T-helper 17 cell (primary cell): Measurements from ENCODE around the gene MCC. TPM values are rescaled to one million over a fixed set of nuclear protein-coding genes. Genes with fewer than 3 reads are reported as not detected.
A peak's percentile ranks its signal among the peaks of the same experiment; 100 is the strongest.

Experiments
- ATAC-seq: fragments of 150-1000 bp; cut with Tn5 transposase; 2 replicates; pipeline ENCODE4 v1.10.0; 2021; ENCODE audit warnings: mild to moderate bottlenecking, moderate library complexity
- DNase-seq, 3 donors: peaks; one replicate each; pipeline versions ENCODE4 v3.0.0 to v3.0.0-alpha.2; 2020 to 2021
- H3K9me3 ChIP-seq: one replicate; pipeline ENCODE4 v1.7.0; 2013; ENCODE audit warnings: low read length, mild to moderate bottlenecking; ENCODE audit not compliant: control insufficient read depth, poor library complexity, severe bottlenecking
- H3K27ac Mint-ChIP-seq: one replicate; pipeline ENCODE4 v1.8.0; 2022; ENCODE audit warnings: mild to moderate bottlenecking, moderate library complexity, mixed read lengths
- H3K27me3 Mint-ChIP-seq: one replicate; pipeline ENCODE4 v1.8.0; 2022; ENCODE audit warnings: mixed read lengths
- H3K36me3 Mint-ChIP-seq: one replicate; pipeline ENCODE4 v1.8.0; 2022; ENCODE audit warnings: low read depth, mixed read lengths
- H3K4me1 Mint-ChIP-seq: one replicate; pipeline ENCODE4 v1.8.0; 2022; ENCODE audit warnings: mild to moderate bottlenecking, mixed read lengths
- H3K4me3 Mint-ChIP-seq: one replicate; pipeline ENCODE4 v1.8.0; 2022; ENCODE audit warnings: mild to moderate bottlenecking, moderate library complexity, mixed read lengths
- total RNA-seq, 4 donors: library from RNA in 2 of 4; stranded (reverse) in 2 of 4; gene quantifications; one replicate each; pipeline ENCODE4 v1.2.3 and lab custom pipeline; 2022 to 2026

MCC gene
- total RNA-seq, 2 donors from 2014 or later: 2.2 to 4.4 TPM

- no peak for DNase-seq
- H3K9me3 ChIP-seq: no peaks in the 10 kb centered on the region
- no peak overlapping the region for H3K4me3 Mint-ChIP-seq
- no peak overlapping the region for H3K27ac Mint-ChIP-seq
- no peaks in the 10 kb centered on the region for H3K36me3 Mint-ChIP-seq
- no peak for ATAC-seq
- peaks cover 21% of the 10 kb centered on the region for H3K27me3 Mint-ChIP-seq
- peaks cover 6% of the 10 kb centered on the region for H3K4me1 Mint-ChIP-seq
These were observed 151.3 kb downstream of the MCC start for GRCh38 chr5:113336975-113337374.

DNA sequence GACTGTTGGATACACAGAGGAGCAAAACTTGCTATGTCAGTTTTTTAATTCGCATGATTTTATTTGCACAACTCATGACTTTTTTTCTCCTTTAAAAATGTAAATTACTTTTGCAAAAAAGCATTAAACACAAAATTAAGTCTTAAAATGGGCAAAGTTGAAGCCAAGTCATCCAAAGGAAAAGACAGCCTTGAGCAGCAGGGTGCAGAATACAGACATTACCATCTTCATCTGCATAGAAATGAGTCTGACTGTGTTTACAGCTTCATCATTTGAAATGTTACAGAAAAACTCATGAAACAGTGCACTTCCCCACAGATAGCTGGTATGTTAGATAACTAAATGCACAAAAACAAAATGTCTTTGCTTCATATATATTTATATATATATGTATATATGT, 154.8 kb downstream of the MCC start:
- no peaks in the 10 kb centered on the region for H3K36me3 Mint-ChIP-seq
- DNase-seq (no peak), ATAC-seq (no peak)
- peaks cover 16% of the 10 kb centered on the region for H3K27me3 Mint-ChIP-seq
- H3K4me3 Mint-ChIP-seq: no peak overlapping the region
- no peak overlapping the region for H3K27ac Mint-ChIP-seq
- no peaks in the 10 kb centered on the region for H3K9me3 ChIP-seq
- H3K4me1 Mint-ChIP-seq: peaks cover 14% of the 10 kb centered on the region

DNA sequence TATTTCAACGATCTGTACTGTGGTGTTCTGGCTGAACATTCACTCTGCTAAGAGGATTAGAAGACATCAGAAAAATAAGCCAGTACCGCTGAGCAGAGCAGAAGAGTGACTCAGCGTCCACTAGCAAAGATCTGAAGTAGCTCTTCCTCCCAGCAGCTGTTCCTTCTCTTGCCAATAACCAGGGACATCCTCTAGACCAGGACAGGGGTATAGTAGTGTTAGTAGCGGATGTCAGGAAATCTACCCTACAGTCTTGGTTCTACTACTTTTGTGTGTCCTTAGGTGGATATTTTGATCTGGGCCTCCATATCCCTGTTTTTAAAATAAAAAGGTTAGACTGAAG, 157.1 kb downstream of the MCC start:
- DNase-seq (no peak), ATAC-seq (no peak)
- no peak overlapping the region for H3K4me3 Mint-ChIP-seq
- no peaks in the 10 kb centered on the region for H3K9me3 ChIP-seq
- H3K4me1 Mint-ChIP-seq: peaks cover 14% of the 10 kb centered on the region
- peaks cover 7% of the 10 kb centered on the region for H3K27me3 Mint-ChIP-seq
- no peak overlapping the region for H3K27ac Mint-ChIP-seq
- H3K36me3 Mint-ChIP-seq: no peaks in the 10 kb centered on the region

- Mint-ChIP-seq H3K27ac (peak overlapping the region; percentile 27), H3K4me3 (no peak overlapping the region), H3K36me3 (no peaks in the 10 kb centered on the region), H3K27me3 (peaks cover 2% of the 10 kb centered on the region), H3K4me1 (peaks cover 14% of the 10 kb centered on the region)
- ATAC-seq: peak; percentile 83
- no peak for DNase-seq
- H3K9me3 ChIP-seq: no peaks in the 10 kb centered on the region
These were observed 157.6 kb downstream of the MCC start for GRCh38 chr5:113330533-113331208.

DNA sequence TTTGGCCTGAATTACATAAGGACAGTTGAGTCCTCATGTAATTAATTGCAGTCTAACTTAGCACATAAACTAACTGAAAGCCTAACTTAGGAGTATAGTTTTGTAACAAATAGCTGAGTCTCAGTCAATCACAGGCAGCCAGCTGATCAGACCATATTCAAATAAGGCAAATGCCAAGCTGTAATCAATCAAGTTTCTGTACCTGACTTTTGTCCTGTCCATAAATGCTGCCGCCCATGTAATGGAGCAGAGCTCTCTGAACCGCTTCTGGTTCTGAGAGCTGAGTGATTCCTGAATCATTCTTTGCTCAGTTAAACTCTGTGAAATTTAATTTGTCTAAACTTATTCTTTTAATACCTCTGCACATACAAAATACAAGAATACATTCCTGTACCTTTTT, 158.3 kb downstream of the MCC start:
- Mint-ChIP-seq H3K27ac (peak overlapping the region; percentile 27), H3K4me3 (no peak overlapping the region), H3K27me3 (no peaks in the 10 kb centered on the region), H3K4me1 (peaks cover 13% of the 10 kb centered on the region), H3K36me3 (no peaks in the 10 kb centered on the region)
- DNase-seq (no peak), ATAC-seq (no peak)
- H3K9me3 ChIP-seq: no peaks in the 10 kb centered on the region

- ATAC-seq: no peak
- H3K4me1 Mint-ChIP-seq: no peaks in the 10 kb centered on the region
These were observed 163.2 kb downstream of the MCC start for GRCh38 chr5:113325054-113325453.

DNA sequence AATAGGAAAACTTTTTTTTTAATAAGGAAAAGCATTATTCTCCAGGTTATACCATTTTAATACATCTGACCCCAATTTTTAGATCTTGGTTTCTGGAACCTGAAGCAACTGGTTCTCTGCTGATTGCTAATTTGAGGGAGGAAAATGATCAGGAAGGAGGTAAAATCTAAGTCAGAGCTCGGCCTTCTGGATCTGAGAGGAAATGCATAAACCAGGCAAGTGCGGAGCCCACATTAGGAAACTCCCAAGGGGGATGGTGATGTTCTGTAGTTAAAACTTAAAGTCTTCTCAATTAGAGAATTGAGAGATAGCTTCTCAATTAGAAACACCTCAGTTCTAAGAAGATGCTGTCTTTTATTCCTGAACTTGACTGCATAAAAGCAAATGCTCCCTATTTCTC, 167.0 kb downstream of the MCC start:
- no peaks in the 10 kb centered on the region for H3K36me3 Mint-ChIP-seq
- no peaks in the 10 kb centered on the region for H3K4me1 Mint-ChIP-seq
- no peak overlapping the region for H3K4me3 Mint-ChIP-seq
- DNase-seq: no peak
- H3K27ac Mint-ChIP-seq: no peak overlapping the region
- no peak for ATAC-seq
- no peaks in the 10 kb centered on the region for H3K9me3 ChIP-seq
- peaks cover 9% of the 10 kb centered on the region for H3K27me3 Mint-ChIP-seq

More at GRCh38 chr5:113325054-113325453, 163.2 kb downstream of the MCC start:
- no peak for DNase-seq
- H3K36me3 Mint-ChIP-seq: no peaks in the 10 kb centered on the region
- H3K27me3 Mint-ChIP-seq: peaks cover 9% of the 10 kb centered on the region
- H3K9me3 ChIP-seq: no peaks in the 10 kb centered on the region
- H3K4me3 Mint-ChIP-seq: no peak overlapping the region
- no peak overlapping the region for H3K27ac Mint-ChIP-seq

- Mint-ChIP-seq H3K4me3 (no peak overlapping the region), H3K27ac (no peak overlapping the region), H3K36me3 (no peaks in the 10 kb centered on the region), H3K27me3 (peaks cover 9% of the 10 kb centered on the region), H3K4me1 (no peaks in the 10 kb centered on the region)
- DNase-seq: no peak
- H3K9me3 ChIP-seq: no peaks in the 10 kb centered on the region
- no peak for ATAC-seq
These were observed 167.9 kb downstream of the MCC start for GRCh38 chr5:113320273-113320780.

GRCh38 chr5:113319256-113320053, 168.8 kb downstream of the MCC start:
- no peak overlapping the region for H3K4me3 Mint-ChIP-seq
- H3K27ac Mint-ChIP-seq: no peak overlapping the region
- H3K27me3 Mint-ChIP-seq: peaks cover 9% of the 10 kb centered on the region
- ATAC-seq (no peak), DNase-seq (no peak)
- no peaks in the 10 kb centered on the region for H3K9me3 ChIP-seq
- H3K4me1 Mint-ChIP-seq: no peaks in the 10 kb centered on the region
- H3K36me3 Mint-ChIP-seq: no peaks in the 10 kb centered on the region

- no peak overlapping the region for H3K4me3 Mint-ChIP-seq
- peaks cover 3% of the 10 kb centered on the region for H3K27me3 Mint-ChIP-seq
- DNase-seq (no peak), ATAC-seq (no peak)
- H3K27ac Mint-ChIP-seq: no peak overlapping the region
- H3K9me3 ChIP-seq: no peaks in the 10 kb centered on the region
- no peaks in the 10 kb centered on the region for H3K36me3 Mint-ChIP-seq
- no peaks in the 10 kb centered on the region for H3K4me1 Mint-ChIP-seq
These were observed 170.6 kb downstream of the MCC start for GRCh38 chr5:113317636-113318035.

DNA sequence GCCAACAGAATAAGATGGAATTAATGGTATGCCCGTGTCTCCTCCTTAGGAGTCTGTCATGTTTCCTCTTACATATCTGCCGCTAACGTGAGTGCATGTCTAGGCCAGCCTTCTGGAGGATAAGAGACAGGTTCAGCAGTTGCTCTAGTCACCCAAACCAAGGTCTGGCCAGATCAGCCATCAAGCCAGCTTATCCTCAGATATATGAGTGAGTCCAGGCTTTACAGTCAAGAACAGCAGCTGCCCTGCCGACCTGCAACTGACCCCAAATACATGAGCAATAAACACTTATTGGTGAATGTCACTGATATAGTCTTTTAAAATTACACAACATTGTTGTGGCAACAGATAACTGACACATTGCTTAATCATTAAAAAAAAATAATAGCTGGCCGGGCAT, 177.0 kb downstream of the MCC start:
- no peaks in the 10 kb centered on the region for H3K9me3 ChIP-seq
- DNase-seq: no peak
- H3K27me3 Mint-ChIP-seq: peaks cover 37% of the 10 kb centered on the region
- H3K27ac Mint-ChIP-seq: no peak overlapping the region
- H3K4me3 Mint-ChIP-seq: no peak overlapping the region
- no peak for ATAC-seq
- H3K4me1 Mint-ChIP-seq: no peaks in the 10 kb centered on the region
- H3K36me3 Mint-ChIP-seq: peaks cover 4% of the 10 kb centered on the region

- H3K4me3 Mint-ChIP-seq: no peak overlapping the region
- H3K9me3 ChIP-seq: no peaks in the 10 kb centered on the region
- DNase-seq (no peak), ATAC-seq (no peak)
- no peak overlapping the region for H3K27ac Mint-ChIP-seq
- H3K36me3 Mint-ChIP-seq: peaks cover 2% of the 10 kb centered on the region
- peaks cover 5% of the 10 kb centered on the region for H3K4me1 Mint-ChIP-seq
- peaks cover 28% of the 10 kb centered on the region for H3K27me3 Mint-ChIP-seq
These were observed 186.1 kb downstream of the MCC start for GRCh38 chr5:113302120-113302519.

- Mint-ChIP-seq H3K36me3 (peaks cover 4% of the 10 kb centered on the region), H3K27me3 (peaks cover 42% of the 10 kb centered on the region), H3K27ac (no peak overlapping the region), H3K4me1 (peaks cover 17% of the 10 kb centered on the region), H3K4me3 (no peak overlapping the region)
- no peak for ATAC-seq
- DNase-seq: no peak
- no peaks in the 10 kb centered on the region for H3K9me3 ChIP-seq
These were observed 188.7 kb downstream of the MCC start for GRCh38 chr5:113299591-113299990.

- H3K4me1 Mint-ChIP-seq: peaks cover 29% of the 10 kb centered on the region
- DNase-seq (no peak), ATAC-seq (no peak)
- no peak overlapping the region for H3K27ac Mint-ChIP-seq
- no peaks in the 10 kb centered on the region for H3K9me3 ChIP-seq
- H3K36me3 Mint-ChIP-seq: peaks cover 2% of the 10 kb centered on the region
- H3K4me3 Mint-ChIP-seq: no peak overlapping the region
- peaks cover 43% of the 10 kb centered on the region for H3K27me3 Mint-ChIP-seq
These were observed 191.6 kb downstream of the MCC start for GRCh38 chr5:113296676-113297075.
